ENCODE data around the gene CNKSR3. TPM values are rescaled to one million over a fixed set of nuclear protein-coding genes. Genes with fewer than 3 reads are reported as not detected.
"Not testable (repeated sequence)": the region's sequence is repeated elsewhere in the genome, so short reads cannot be mapped to it uniquely, and the experiment has no call there.

The CNKSR3 gene
- total RNA-seq, 1 experiment from 2014 or later = 3.9 TPM

GRCh38 chr6:154548130-154548830 lies 37.8 kb upstream of the CNKSR3 start:
- CTCF ChIA-PET = interaction anchor here (0.7 kb wide), 1 partner anchor 66 kb away, joined by 3 read pairs; no protein-coding TSS in a partner anchor

GRCh38 chr6:154543628-154544027 lies 33.1 kb upstream of the CNKSR3 start:
- no peaks in the 10 kb centered on the region for H3K4me1 Mint-ChIP-seq (ENCODE audit: insufficient read depth, unreplicated experiment)

More at GRCh38 chr6:154548130-154548830, 37.8 kb upstream of the CNKSR3 start:
- POLR2A ChIA-PET = interaction anchor here (0.6 kb wide), 1 partner anchor 33 kb away, joined by 3 read pairs; no protein-coding TSS in a partner anchor
- no peaks in the 10 kb centered on the region for H3K27me3 Mint-ChIP-seq (ENCODE audit: insufficient read depth, unreplicated experiment)
- no peaks in the 10 kb centered on the region for H3K36me3 Mint-ChIP-seq (ENCODE audit: insufficient read depth, unreplicated experiment)
- BruUV-seq (replicated peaks) = no TSS peak
- no peak for DNase-seq (ENCODE audit: unreplicated experiment)
- no peak for TF ChIP-seq CTCF (IDR thresholded peaks at IDR 0.05; ENCODE audit: unreplicated experiment)
- H3K4me3 Mint-ChIP-seq (ENCODE audit: unreplicated experiment) = no peak overlapping the region
- no peaks in the 10 kb centered on the region for H3K9me3 Mint-ChIP-seq (ENCODE audit: unreplicated experiment)
- no peak overlapping the region for H3K27ac Mint-ChIP-seq (ENCODE audit: low read depth, unreplicated experiment)
- intact Hi-C loops (cut with micrococcal nuclease) = no loop called here
- H3K4me1 Mint-ChIP-seq (ENCODE audit: insufficient read depth, unreplicated experiment) = no peaks in the 10 kb centered on the region

GRCh38 chr6:154542747-154543146 lies 32.3 kb upstream of the CNKSR3 start:
- TF ChIP-seq CTCF (IDR thresholded peaks at IDR 0.05; ENCODE audit: unreplicated experiment) = no peak
- no peak for DNase-seq (ENCODE audit: unreplicated experiment)
- Mint-ChIP-seq H3K27me3 (ENCODE audit: insufficient read depth, unreplicated experiment) (no peaks in the 10 kb centered on the region), H3K4me3 (ENCODE audit: unreplicated experiment) (no peak overlapping the region), H3K27ac (ENCODE audit: low read depth, unreplicated experiment) (no peak overlapping the region), H3K36me3 (ENCODE audit: insufficient read depth, unreplicated experiment) (peaks cover 1% of the 10 kb centered on the region), H3K4me1 (ENCODE audit: insufficient read depth, unreplicated experiment) (no peaks in the 10 kb centered on the region), H3K9me3 (ENCODE audit: unreplicated experiment) (no peaks in the 10 kb centered on the region)
- no TSS peak for BruUV-seq (replicated peaks)
- ChIA-PET CTCF (no interaction called here), POLR2A (no interaction called here)
- intact Hi-C loops (cut with micrococcal nuclease) = no loop called here

More at GRCh38 chr6:154543628-154544027, 33.1 kb upstream of the CNKSR3 start:
- TF ChIP-seq CTCF (IDR thresholded peaks at IDR 0.05; ENCODE audit: unreplicated experiment) = no peak
- BruUV-seq (replicated peaks) = no TSS peak
- intact Hi-C loops (cut with micrococcal nuclease) = no loop called here
- H3K27me3 Mint-ChIP-seq (ENCODE audit: insufficient read depth, unreplicated experiment) = no peaks in the 10 kb centered on the region
- ChIA-PET POLR2A (no interaction called here), CTCF (no interaction called here)
- no peaks in the 10 kb centered on the region for H3K9me3 Mint-ChIP-seq (ENCODE audit: unreplicated experiment)
- H3K4me3 Mint-ChIP-seq (ENCODE audit: unreplicated experiment) = no peak overlapping the region
- no peaks in the 10 kb centered on the region for H3K36me3 Mint-ChIP-seq (ENCODE audit: insufficient read depth, unreplicated experiment)
- DNase-seq (ENCODE audit: unreplicated experiment) = no peak
- no peak overlapping the region for H3K27ac Mint-ChIP-seq (ENCODE audit: low read depth, unreplicated experiment)

GRCh38 chr6:154541837-154542236 lies 31.4 kb upstream of the CNKSR3 start:
- intact Hi-C loops (cut with micrococcal nuclease); BruUV-seq (replicated peaks); CTCF ChIA-PET; DNase-seq (ENCODE audit: unreplicated experiment); H3K4me1 Mint-ChIP-seq (ENCODE audit: insufficient read depth, unreplicated experiment); H3K4me3 Mint-ChIP-seq (ENCODE audit: unreplicated experiment); H3K27me3 Mint-ChIP-seq (ENCODE audit: insufficient read depth, unreplicated experiment); H3K36me3 Mint-ChIP-seq (ENCODE audit: insufficient read depth, unreplicated experiment); H3K9me3 Mint-ChIP-seq (ENCODE audit: unreplicated experiment): not testable (repeated sequence)
- POLR2A ChIA-PET = interaction anchor here (0.6 kb wide), 1 partner anchor 17 kb away, joined by 3 read pairs; no protein-coding TSS in a partner anchor
- H3K27ac Mint-ChIP-seq (ENCODE audit: low read depth, unreplicated experiment) = peak overlapping the region; percentile 10

All from MCF 10A (cell line).